GM18507 (cell line): Measurements from ENCODE around the gene GRID1.

Experiments
- DNase-seq: peaks from one replicate; pipeline ENCODE4 v3.0.0; 2011; ENCODE audit warnings: low read depth; ENCODE audit not compliant: insufficient read length; ENCODE audit errors: extremely low spot score
- FAIRE-seq: peaks from 2 replicates; lab custom pipeline; 2011; peaks lifted over from hg19 to GRCh38; lab: Jason Lieb, UNC

Gene GRID1

DNA sequence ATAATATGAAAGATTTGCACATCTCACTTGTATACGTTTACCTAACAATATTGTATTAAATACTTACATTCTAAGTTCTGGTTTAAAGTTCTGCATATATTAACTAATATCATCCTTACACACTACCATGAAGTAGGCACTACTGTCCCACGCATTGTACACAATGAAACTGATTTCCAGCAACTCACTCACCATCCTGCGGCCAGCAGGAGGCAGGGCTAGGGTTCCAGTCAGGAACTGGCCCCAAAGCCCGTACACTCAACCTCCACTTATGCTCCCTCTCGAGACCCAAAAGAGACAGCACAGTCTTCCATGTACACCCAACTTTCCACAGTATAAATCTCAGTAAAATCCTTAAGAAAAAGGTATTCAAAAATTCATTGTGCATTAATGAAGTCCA lies 41.4 kb downstream of the GRID1 start:
- FAIRE-seq (no peak), DNase-seq (no peak)

DNA sequence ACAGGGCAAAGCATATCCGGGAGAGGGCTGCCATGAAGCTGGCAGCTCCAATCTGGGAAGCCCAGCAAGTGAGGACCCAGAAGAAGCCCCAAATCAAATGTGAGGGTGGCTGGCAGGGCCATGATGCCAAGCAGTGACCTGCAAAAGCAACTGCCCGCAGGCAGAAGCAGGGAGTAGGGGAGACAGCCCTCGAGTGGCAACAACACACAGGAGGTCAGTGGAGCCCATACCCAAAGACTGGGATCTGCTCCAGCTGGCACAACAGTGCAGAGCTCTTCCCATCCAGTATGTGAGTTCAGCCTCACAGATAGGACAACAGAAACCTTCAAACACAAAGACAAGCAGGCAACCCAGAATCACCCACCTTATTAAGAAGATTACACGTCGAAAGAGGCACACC lies 45.0 kb downstream of the GRID1 start:
- no peak for FAIRE-seq

DNA sequence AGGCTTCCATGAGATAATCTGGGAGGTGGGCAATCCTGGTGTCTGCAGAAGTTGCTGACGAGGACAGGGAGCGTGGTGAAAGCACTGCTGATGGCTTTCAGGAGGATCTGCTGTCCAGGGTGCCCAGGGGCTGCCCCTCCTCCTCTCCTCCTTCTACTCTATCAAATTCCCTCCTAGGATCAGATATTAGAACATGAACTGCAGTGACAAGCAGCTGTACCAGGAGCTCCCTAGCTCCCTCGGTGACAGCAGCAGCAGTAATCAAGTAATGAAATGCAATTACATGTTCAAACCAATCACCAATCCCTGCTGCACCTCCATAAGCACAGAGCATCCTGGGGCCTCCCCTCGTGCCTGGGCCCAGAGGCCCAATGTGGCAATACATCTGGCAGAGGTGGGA lies 46.9 kb downstream of the GRID1 start:
- no peak for FAIRE-seq

More for the DNA sequence above, 45.0 kb downstream of the GRID1 start:
- DNase-seq, result no peak

DNA sequence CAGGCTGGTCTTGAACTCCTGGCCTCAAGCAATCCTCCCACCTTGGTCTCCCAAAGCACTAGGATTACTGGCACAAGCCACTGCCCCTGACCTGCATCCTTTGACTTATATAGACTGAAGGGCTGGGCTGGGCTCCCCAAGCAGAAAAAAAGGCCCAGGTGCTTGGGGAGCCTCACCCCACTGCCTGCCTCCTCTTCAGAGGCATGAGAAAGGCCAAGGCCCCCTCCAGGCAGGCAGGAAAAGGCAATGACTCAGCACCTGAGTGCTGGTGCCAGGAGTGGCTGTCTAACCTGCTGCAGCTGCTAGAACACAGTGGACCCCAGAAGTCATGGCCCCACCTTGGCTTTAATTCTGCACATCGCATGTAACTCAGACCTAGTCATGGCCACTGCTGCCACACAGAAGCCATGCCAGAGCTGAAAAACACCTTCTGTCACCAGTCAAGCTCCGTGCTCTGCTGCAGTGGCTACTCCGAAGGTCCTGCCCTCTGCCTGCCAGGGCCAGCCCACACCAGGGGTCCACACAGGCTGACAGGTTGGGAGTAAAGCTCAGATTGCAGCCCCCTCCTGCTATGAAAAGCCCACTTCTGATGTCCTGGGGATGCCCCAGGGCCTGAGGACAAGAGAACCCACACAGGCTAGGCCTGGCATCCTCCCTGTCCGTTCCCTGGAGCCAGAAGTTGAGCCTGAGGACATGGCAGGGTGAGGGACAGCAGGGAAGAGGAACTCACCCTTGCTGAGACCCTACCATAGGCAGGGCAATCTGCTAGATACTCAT lies 48.5 kb downstream of the GRID1 start:
- no peak for FAIRE-seq
- no peak for DNase-seq

More for the DNA sequence above, 46.9 kb downstream of the GRID1 start:
- DNase-seq, result no peak

DNA sequence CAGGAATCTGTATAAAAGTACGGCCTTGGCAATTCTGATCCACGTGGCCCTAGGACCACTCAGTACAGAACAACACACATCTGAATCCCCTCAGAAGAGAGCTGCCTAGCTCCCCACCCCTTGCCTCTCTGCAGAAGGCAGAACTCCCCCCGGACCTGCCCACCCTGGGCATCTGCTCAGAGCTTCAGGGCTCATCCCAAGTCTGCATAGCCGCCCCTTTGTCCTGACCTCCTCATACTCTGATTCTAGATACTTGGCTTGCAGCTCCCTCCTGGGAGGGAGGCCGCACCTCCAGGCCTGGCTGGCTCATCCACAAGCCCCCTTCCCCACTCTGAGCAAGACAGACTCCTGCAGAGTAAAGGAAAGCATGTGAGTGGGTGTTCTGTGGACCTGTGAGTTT lies 49.6 kb downstream of the GRID1 start:
- DNase-seq (no peak), FAIRE-seq (no peak)

DNA sequence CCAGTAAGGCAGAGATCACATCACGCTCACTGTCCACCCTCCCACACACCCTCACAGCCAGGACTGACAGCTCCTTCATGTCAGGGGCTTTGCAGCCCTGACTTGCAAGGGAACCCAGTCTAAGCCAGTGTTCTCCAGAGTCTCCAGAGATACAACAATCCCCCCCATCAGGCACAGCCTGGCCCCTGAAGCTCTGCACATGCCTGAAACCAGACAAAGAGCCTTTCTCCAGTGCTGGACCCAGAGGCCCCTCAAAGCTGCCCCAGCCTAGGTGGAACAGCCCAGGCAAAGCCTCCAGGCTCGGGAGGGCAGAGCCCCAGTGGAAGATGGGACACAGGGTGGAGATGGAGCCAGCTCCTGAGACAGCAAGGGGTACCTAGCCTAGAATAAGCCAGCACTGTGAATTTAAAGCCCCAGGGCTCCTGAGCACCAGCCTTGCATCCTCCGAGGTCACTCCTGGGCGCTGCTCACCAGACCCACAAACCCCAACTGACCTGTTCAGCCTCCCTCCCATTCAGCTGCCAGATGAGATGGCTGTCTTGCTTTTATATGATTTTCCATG lies 50.2 kb downstream of the GRID1 start:
- DNase-seq, result no peak
- FAIRE-seq, result no peak

DNA sequence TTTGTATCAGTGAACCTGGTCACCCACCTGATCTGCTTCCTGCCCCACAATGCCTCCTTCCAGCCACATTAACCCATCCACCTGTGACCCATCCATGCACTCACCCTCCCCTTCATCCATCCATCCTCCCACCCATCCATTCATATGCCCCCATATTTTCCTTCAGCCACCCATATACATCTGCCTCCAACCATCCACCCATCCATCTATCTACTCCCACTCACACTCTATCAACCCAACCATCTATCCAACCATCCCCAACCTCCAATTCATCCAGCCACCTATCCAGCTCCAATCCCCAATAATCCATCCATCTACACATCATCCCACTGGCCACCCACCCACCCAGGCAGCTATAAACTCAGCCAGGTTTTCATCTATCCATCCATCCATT lies 51.0 kb downstream of the GRID1 start:
- no peak for FAIRE-seq
- DNase-seq, result no peak

DNA sequence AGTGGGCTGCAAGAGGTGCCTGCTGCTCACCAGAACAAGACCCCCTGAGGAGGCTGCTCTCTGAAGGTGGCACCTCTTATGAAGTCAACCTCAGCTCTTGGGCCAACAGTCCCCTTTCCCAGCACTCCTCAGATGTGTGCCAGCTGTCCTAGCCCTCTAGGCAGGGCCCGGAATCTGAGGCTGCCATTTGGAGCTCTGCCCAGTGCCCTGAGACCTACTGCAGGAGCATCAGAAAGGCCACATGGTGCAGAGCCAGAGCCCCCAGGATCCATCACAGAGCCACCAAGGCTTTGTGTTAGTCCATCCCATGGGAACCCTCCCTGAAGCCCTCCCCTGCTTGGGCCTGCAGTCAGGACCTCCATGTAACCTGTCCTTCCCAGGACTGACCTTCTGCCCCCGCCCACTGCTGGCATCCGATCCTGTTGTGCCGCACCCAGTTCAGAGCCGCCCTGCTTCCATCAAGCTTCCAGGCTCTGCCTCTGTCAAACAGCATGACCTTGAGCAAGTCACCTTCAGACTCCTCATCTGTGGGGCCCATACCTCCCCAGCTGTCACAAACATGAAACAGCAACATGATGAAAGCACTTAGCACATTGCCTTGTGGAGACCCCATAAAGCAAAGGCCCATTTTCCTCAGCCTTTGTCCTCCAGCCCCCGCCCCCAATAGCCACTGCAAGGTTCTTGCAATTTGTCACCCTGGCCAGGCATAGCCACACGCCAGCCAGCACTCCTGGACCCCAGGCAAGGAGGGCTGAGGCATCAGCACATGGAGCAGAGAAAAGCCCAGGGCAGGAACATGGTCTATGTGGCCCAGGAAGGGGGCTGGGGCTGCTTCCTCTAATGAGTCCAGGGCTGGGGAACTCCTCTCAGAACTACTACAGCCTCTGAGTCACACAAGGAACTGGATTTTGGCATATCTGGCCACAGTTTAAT lies 51.7 kb downstream of the GRID1 start:
- no peak for FAIRE-seq
- DNase-seq, result no peak

DNA sequence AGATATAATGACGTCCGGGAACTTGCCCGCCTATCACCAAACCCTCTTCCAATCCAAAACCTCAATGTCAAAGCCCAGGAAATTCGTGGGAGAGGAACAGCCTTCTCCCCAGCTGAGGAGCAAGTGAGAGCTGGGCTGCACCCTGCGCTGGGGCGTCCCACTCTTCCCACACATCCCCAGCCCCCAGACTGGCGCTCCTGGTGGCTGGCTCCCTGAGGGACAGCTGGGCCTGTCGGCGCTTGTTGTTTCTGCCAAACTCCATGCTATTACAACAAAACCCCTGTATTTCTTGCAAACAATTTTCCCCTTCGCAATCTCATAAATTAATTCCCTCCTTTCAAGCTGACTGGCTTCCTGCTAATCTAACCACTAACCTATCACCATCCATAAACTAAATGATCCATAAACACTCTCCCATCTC lies 53.0 kb downstream of the GRID1 start:
- DNase-seq (no peak), FAIRE-seq (no peak)

DNA sequence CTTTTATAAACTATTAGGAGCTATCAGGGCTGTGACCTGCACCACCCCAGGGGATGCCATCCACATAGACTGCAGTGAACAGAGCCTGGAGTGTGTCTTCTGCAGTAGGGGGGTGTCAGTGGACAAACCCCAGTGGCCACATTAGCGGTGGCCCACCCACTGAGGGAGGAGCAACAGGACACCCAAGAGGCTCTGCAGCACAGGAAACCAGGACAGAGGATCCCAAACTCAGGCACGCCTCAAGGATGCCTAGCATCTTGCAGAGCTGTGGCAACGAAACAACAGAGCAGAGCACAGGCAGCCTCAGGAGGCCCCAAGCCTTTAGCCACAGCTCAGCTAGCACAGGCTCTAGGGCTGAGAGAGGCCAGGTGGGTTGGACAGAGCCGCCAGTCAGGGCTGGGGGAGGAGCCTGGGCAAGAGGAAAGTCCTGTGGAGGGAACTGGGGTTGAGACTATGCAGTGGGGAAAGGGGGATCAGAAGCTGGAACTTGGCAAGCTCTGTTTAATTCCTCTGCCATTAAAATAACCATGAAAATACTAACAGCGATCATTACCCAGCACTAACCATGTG lies 53.8 kb downstream of the GRID1 start:
- no peak for DNase-seq
- no peak for FAIRE-seq

DNA sequence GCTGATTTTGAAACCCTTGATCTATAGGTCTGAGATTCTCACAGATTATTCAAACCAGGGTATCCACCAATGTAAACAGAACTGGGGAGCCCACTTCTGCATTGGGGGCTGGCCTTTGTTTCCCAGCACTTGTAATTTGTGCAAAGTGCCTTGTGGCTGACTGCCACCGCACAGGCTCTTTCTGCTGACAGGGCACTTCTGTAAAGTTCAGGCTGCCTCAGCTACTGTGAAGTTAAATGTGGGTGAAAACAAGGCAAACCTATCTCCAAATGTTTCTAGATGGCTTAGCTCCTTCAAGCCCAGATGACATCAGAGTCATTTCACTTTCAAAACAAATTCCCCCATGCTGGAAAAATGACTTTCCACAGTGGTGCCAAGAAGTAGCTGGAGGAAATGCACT lies 54.7 kb downstream of the GRID1 start:
- DNase-seq (no peak), FAIRE-seq (no peak)

DNA sequence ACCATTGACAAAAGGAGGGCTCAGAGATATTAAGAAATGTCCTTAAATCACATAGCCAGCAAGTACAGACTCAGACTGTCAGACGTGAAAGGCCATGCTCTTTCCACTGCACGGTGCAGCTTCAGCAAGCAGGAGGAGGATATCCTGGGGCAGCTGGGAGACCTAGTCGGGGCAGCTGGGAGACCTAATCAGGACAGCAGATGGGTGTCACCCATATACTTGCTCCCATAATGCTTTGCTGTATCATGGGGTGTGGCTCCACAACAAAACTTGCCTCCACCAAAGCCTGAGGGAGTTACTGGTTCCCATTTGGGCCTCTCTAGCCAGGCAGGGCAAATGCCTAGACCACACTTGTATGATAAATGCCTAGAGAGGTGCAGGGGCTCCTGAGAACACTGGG lies 55.4 kb downstream of the GRID1 start:
- DNase-seq (no peak), FAIRE-seq (no peak)

DNA sequence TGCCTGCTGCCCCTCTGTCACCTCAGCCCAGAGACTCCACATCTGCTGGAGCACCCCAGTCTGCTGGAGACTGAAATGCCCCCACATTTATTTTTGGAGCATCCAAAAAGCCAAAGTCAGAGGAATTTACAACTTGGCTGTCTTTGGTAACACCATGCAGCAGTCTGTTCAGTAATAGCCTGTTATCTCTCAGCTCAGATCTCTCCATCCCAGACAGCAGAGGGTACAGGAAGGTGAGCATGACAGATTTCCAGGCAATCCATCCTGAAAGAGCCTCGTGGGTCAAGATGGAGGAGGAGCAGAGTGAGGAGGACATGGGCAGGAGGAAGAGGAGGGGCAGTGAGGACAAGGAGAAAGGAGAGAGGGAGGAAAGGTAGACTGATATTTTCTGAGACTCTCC lies 55.9 kb downstream of the GRID1 start:
- no peak for FAIRE-seq
- no peak for DNase-seq

DNA sequence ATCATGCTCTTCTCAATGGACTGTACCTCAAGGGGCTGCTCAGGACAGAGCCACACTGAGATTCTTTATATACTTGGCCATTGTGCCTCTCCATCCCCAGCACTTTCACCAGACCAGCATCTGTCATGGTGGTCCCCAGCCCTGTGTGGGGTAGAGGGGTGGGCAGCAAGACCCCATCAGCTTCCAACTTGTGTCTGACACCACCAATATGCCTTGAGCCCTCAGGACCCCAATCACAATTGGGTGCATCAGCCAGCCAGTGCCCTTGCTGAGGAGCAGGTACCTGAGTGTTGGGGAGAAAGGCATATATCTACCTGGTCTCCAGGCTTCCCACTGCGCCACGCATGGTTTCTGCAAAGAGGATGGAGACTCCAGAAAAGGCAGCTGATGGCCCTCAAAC lies 56.3 kb downstream of the GRID1 start:
- no peak for DNase-seq
- FAIRE-seq, result no peak

DNA sequence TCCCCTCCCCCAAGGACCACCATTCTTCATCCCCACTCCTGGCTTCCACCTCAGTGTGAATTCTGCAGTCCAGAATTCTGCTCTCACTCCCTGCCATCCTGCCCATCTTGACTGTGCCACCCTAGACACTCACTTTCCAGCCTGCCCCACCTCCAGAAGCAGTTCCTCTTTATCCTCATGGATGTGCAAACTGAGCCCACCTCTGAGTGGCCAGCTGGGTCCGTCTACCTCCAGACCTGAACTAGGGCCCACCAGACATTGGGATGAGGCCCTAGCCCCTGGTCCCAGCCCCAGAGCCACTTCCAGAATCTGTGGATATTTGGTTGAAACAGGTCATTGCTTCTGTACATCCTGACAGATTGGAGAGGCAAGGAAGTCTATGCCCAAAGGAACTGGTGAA lies 58.5 kb downstream of the GRID1 start:
- FAIRE-seq (no peak), DNase-seq (no peak)

DNA sequence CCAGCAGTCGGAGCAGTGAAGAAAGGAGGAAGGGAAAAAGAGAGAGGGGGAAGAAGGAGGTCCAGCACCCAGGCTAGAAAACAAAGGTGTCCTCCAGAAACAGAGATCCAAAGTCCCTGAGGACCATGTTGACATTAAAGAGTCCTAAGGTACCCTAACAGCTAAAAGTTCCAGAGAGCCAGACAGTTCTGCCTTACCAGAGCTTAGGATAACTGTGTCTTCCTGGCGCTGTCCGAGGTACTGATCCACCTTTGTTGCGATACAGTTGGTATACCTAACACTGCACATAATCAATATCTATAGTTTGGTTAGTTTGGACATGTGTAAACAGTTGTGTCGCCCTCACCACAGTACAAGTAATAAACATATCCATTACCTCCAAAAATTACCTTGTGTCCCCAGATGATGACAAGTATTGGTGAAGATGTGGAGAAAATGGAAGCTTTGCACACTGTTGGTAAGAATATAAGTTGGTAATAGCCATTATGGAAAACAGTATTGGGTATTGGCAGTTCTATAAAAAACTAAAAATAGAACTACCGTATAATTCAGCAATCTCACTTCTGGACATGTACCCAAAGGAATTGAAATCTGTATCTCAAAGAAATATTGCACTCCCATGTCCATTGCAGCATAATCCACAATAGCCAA lies 59.8 kb downstream of the GRID1 start:
- FAIRE-seq (no peak), DNase-seq (no peak)

DNA sequence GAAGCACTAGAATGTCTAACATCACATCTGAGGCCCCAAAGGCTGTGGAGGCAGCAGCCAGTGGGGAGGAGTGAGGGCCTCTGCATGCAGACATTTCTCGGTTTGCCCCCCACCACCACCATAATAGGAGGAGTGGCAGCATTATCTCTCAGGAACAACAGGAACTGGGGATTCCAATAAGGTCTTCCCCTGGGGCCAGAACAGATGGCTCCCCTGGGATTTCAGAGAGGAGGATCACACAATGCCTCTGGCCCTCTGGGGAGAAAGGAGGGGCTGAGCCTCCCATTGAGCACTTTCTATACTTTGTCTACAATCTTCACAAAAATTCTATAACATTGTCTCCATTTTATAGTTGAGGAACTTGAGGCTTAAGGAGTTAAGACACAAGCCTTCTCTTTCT lies 61.1 kb downstream of the GRID1 start:
- DNase-seq (no peak), FAIRE-seq (no peak)

DNA sequence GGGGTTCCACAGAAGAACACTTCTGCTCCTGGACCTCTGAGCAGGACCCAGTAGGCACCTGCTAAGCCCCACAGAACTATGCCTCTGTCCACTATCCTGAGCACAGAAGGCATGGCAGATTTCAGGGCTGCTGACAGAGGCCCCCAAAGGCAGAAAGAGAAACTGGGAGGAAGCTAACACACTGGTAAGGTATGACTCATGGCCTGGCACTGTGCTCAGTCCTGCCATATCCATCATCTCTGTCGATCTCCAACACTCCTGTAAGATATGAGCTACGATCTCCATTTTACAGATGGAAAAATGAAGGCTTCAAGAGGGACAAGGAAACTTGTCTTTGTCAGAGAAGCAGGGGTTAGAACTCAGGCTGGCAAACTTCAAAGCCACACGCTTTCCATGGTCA lies 62.2 kb downstream of the GRID1 start:
- FAIRE-seq, result no peak
- DNase-seq, result no peak

DNA sequence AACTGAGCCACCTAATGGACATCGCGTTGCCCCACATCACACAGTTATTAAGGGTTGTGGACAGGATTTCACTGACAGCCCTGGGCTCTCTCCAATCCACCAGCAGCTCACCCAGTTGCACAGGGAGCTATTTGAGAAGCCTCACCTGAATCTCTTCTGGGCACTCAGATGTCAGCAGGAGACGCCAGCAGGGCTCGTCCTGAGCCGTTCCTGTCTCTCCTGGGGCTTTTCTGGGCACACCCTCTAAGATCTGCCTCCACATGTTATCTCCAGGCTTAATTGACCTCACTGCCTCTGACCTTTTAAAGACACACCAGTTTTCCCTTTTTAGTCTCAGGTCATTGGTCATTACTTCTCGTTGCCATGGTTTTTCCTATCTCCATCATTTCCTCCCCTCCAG lies 63.0 kb downstream of the GRID1 start:
- DNase-seq (no peak), FAIRE-seq (no peak)

DNA sequence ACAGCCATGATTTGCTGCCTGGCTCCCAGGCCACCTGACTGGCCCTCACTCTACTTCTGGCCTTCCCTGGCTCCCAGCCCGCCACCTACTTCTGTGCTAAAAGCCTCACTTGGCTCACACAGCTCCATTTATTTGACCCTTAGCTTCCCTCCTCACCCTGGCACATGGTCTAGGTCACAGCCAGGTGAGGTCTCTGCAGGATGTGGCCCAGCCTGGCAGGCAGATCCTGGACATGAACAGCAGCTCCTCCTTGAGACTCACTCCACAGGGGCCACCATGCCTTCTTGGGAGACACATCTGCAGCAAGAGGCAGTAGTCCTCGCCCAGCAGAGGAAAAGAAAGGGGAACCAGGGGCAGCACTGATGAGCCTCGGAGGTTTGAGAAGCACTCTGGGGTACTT lies 64.6 kb downstream of the GRID1 start:
- no peak for DNase-seq

More for the DNA sequence above, 64.6 kb downstream of the GRID1 start:
- no peak for FAIRE-seq
